ENCODE data around the gene LENG9.

DNA sequence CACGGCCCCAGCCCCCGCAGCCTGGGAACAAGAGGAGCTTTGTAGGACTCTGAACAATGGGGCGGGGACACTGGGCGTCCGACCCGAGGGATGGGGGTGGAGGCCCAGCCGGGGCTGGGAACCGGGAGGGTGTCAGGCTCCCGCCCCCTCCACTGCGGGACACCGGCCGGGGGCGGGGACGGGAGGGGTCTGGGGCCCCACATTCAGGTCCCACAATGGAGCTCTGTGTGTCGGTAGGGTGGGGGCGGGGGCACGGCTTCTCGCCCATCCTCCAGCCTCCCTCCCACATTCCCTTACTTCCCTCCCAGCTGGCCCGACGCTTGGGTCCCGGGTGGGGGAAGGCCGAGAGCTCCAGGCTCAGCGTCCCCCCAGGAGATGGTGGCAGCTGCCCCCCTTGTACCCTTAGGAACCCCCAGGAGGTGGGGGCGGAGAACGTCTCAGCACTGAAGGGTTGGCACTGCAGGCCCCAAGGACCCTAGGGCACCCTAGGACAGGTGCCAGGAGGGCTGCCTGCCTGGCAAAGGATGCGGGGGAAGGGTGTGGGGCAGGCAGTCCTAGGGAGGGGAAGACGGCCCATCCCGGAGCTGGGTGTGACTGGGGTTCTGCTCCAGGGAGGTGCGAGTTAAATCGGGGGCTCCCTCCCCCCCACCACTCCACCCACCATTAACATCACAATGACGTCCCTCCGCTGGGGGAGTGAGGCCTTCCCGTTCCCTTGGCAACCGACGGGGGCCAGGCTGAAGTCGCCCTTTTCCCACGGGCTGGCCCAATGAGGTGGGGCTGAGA lies 43.0 kb downstream of the LENG9 start:
- TF ChIP-seq ZNF274 (IDR thresholded peaks at IDR 0.05; ENCODE audit: low read length), result no peak
- no peak for TF ChIP-seq ZNF274 (tag by site-specific recombination; IDR thresholded peaks at IDR 0.05; ENCODE audit: borderline replicate concordance)
- TF ChIP-seq ZNF354C (tag by site-specific recombination; IDR thresholded peaks at IDR 0.05; ENCODE audit: borderline replicate concordance, low read depth), result no peak
- TF ChIP-seq ZNF202 (tag by site-specific recombination; IDR thresholded peaks at IDR 0.05; ENCODE audit: borderline replicate concordance), result no peak
- no peak for TF ChIP-seq MYNN (tag by site-specific recombination; IDR thresholded peaks at IDR 0.05; ENCODE audit: borderline replicate concordance)
- no peak for TF ChIP-seq YY1 (tag by site-specific recombination; IDR thresholded peaks at IDR 0.05)
- no peak for TF ChIP-seq ZNF624 (tag by site-specific recombination; IDR thresholded peaks at IDR 0.05)
- TF ChIP-seq, protein P1, sequence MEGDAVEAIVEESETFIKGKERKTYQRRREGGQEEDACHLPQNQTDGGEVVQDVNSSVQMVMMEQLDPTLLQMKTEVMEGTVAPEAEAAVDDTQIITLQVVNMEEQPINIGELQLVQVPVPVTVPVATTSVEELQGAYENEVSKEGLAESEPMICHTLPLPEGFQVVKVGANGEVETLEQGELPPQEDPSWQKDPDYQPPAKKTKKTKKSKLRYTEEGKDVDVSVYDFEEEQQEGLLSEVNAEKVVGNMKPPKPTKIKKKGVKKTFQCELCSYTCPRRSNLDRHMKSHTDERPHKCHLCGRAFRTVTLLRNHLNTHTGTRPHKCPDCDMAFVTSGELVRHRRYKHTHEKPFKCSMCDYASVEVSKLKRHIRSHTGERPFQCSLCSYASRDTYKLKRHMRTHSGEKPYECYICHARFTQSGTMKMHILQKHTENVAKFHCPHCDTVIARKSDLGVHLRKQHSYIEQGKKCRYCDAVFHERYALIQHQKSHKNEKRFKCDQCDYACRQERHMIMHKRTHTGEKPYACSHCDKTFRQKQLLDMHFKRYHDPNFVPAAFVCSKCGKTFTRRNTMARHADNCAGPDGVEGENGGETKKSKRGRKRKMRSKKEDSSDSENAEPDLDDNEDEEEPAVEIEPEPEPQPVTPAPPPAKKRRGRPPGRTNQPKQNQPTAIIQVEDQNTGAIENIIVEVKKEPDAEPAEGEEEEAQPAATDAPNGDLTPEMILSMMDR (tag by site-specific recombination; IDR thresholded peaks at IDR 0.05), result no peak
- TF ChIP-seq, protein P2, sequence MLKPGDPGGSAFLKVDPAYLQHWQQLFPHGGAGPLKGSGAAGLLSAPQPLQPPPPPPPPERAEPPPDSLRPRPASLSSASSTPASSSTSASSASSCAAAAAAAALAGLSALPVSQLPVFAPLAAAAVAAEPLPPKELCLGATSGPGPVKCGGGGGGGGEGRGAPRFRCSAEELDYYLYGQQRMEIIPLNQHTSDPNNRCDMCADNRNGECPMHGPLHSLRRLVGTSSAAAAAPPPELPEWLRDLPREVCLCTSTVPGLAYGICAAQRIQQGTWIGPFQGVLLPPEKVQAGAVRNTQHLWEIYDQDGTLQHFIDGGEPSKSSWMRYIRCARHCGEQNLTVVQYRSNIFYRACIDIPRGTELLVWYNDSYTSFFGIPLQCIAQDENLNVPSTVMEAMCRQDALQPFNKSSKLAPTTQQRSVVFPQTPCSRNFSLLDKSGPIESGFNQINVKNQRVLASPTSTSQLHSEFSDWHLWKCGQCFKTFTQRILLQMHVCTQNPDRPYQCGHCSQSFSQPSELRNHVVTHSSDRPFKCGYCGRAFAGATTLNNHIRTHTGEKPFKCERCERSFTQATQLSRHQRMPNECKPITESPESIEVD (tag by site-specific recombination; IDR thresholded peaks at IDR 0.05), result no peak
- no peak for TF ChIP-seq ZFP3 (tag by site-specific recombination; IDR thresholded peaks at IDR 0.05; ENCODE audit: low read depth)
- TF ChIP-seq ZNF24 (tag by site-specific recombination; IDR thresholded peaks at IDR 0.05), result no peak
- TF ChIP-seq ZNF121 (tag by site-specific recombination; IDR thresholded peaks at IDR 0.05), result no peak
